Measurements from ENCODE around the gene MLLT3.

The MLLT3 gene

GRCh38 chr9:20479419-20480155 is 142.7 kb downstream of the MLLT3 start:
- H3K4me3 ChIP-seq (ENCODE audit: low read depth, low read length): no peak overlapping the region
- H3K9me3 ChIP-seq (ENCODE audit: severe bottlenecking): no peaks in the 10 kb centered on the region
- no peak for DNase-seq
- no peak overlapping the region for H3K27ac ChIP-seq
- no peak for TF ChIP-seq CTCF (IDR thresholded peaks at IDR 0.05; ENCODE audit: low read depth, low read length)
- H3K36me3 ChIP-seq: no peaks in the 10 kb centered on the region
- no peaks in the 10 kb centered on the region for H3K27me3 ChIP-seq (ENCODE audit: insufficient read depth, low read depth, severe bottlenecking)

DNA sequence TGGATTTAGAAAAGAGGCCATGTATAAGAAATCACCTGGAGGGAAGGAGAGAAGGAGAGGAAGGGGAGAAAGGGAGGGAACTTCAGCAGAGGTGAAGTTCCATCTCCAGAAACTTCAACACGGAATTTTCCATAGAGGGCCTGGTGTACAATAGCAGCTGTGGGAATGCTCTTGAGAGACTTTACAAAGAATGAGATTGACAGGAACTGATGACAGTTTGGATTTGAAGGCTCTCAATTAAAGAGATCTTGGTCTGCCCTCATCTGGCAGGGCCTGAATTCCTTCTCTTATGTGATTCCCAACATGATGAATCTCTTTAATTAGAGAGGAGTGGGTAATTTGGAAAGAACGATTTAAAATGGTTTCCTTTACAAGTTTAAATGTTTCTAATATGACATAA is 143.5 kb downstream of the MLLT3 start:
- DNase-seq: no peak
- H3K9me3 ChIP-seq (ENCODE audit: severe bottlenecking): no peaks in the 10 kb centered on the region
- no peaks in the 10 kb centered on the region for H3K36me3 ChIP-seq
- H3K4me3 ChIP-seq (ENCODE audit: low read depth, low read length): no peak overlapping the region
- TF ChIP-seq CTCF (IDR thresholded peaks at IDR 0.05; ENCODE audit: low read depth, low read length): no peak
- no peaks in the 10 kb centered on the region for H3K27me3 ChIP-seq (ENCODE audit: insufficient read depth, low read depth, severe bottlenecking)
- H3K27ac ChIP-seq: no peak overlapping the region

GRCh38 chr9:20477940-20478620 is 144.2 kb downstream of the MLLT3 start:
- no peaks in the 10 kb centered on the region for H3K27me3 ChIP-seq (ENCODE audit: insufficient read depth, low read depth, severe bottlenecking)

DNA sequence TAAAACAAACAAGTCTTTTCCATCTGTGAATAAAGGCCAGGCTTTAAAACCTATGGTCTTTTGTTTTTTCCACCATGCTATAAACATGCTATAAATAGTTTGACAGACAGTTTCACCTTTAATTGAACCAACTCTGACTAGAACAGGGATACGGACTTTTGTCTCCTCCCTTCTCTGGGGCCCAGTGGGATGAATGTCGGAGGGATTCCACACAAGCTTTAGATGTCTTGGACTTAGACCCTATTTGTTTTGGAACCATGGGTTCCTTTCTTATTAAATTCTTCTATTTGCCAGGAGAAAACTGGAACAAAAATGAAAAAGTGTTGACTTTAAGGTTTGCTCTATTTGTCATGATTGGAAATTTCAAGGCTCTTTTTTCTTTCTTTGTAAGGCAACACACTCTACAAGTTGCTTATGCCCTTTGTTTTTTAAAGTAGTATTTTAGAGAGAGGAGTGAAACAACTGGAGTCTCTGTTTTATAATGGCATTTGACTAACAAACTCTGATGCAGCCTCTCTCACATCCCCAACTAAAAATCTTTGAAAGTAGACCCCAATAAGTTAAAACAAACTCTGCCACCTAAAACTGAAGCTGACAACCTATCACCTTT is 145.3 kb downstream of the MLLT3 start:
- H3K9me3 ChIP-seq (ENCODE audit: severe bottlenecking): no peaks in the 10 kb centered on the region
- no peak overlapping the region for H3K4me3 ChIP-seq (ENCODE audit: low read depth, low read length)
- no peak overlapping the region for H3K27ac ChIP-seq
- DNase-seq: no peak
- no peaks in the 10 kb centered on the region for H3K27me3 ChIP-seq (ENCODE audit: insufficient read depth, low read depth, severe bottlenecking)
- H3K36me3 ChIP-seq: no peaks in the 10 kb centered on the region
- TF ChIP-seq CTCF (IDR thresholded peaks at IDR 0.05; ENCODE audit: low read depth, low read length): no peak

More at GRCh38 chr9:20477940-20478620, 144.2 kb downstream of the MLLT3 start:
- no peak overlapping the region for H3K27ac ChIP-seq
- TF ChIP-seq CTCF (IDR thresholded peaks at IDR 0.05; ENCODE audit: low read depth, low read length): no peak
- H3K36me3 ChIP-seq: no peaks in the 10 kb centered on the region
- no peak overlapping the region for H3K4me3 ChIP-seq (ENCODE audit: low read depth, low read length)
- no peak for DNase-seq
- no peaks in the 10 kb centered on the region for H3K9me3 ChIP-seq (ENCODE audit: severe bottlenecking)

DNA sequence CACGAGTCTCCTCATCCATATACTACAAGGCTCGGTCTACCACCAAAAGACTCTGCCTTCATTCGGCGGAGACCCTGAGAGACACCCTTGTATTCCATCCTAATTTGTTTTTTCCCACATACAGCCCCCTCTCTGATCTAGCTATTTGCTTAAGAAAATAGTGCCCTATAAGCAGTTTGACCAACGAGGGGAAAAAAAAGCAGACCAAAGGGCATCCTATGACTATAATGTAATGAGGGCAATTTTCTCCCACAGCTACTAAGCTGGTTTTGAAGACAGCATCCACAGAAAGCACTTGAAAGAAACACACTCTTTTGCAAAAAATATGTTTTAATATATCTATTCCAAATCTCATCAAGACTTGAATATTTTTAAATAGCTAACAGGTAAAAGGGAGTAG is 147.8 kb downstream of the MLLT3 start:
- no peak for TF ChIP-seq CTCF (IDR thresholded peaks at IDR 0.05; ENCODE audit: low read depth, low read length)
- H3K27ac ChIP-seq: no peak overlapping the region
- no peak overlapping the region for H3K4me3 ChIP-seq (ENCODE audit: low read depth, low read length)
- no peak for DNase-seq
- no peaks in the 10 kb centered on the region for H3K36me3 ChIP-seq
- no peaks in the 10 kb centered on the region for H3K27me3 ChIP-seq (ENCODE audit: insufficient read depth, low read depth, severe bottlenecking)
- H3K9me3 ChIP-seq (ENCODE audit: severe bottlenecking): no peaks in the 10 kb centered on the region

All from WERI-Rb-1 (cell line).